Mammary epithelial cell (primary cell): ENCODE data around the gene COX7B.

Experiments
- CTCF ChIP-seq, 2 donors: IDR thresholded peaks in 1 of 2; conservative IDR thresholded peaks in 1 of 2; 2 replicates each; pipeline ENCODE4 v1.5.1; 2011 to 2012; ENCODE audit warnings: inconsistent platforms in 2 of 2, low read length in 2 of 2, mild to moderate bottlenecking in 2 of 2, control low read depth in 1 of 2, low read depth in 1 of 2; ENCODE audit not compliant: insufficient read depth in 1 of 2; ENCODE audit errors: extremely low read depth in 1 of 2
- EZH2 ChIP-seq: IDR thresholded peaks from 2 replicates; pipeline ENCODE4 v1.6.1; 2012; ENCODE audit warnings: low read length, inconsistent platforms, borderline replicate concordance

DNA sequence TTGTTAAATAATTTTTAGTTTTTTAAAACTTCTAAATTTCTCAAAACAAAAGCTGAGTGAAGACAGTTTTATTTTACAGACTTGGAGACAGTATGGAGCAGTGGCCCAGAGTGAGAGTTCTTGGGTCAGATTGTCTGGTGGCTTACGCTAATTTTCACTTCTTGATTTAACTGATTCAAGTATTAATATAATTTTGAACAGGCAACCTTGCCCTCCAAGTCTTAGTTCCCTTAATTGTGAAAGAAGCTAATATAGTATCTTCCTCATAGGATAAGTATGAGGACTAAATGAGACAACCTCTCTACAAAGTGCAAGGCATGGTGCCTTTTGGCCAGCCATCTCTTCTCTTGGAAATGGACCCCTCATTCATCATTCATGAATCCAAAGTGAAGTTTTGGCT lies 36.6 kb downstream of the COX7B start:
- TF ChIP-seq CTCF (conservative IDR thresholded peaks at IDR 0.05 in 1 of 2, IDR thresholded peaks at IDR 0.05 in 1 of 2; ENCODE audit: extremely low read depth in 1 of 2, insufficient read depth in 1 of 2, low read depth in 1 of 2, low read length in 2 of 2) (no peak), EZH2 (no peak)
